Measurements from ENCODE around the gene LRRTM4. TPM values are rescaled to one million over a fixed set of nuclear protein-coding genes. Genes with fewer than 3 reads are reported as not detected.

The LRRTM4 gene
- polyA plus RNA-seq, 1 donor from 2014 or later, result 37.1 TPM

- Histone ChIP-seq H3K27ac (ENCODE audit: low read length) (peak overlapping the region; percentile 9), H3K4me3 (ENCODE audit: low read length) (no peak overlapping the region), H3K9me2 (ENCODE audit: insufficient read depth, low read length) (no peaks in the 10 kb centered on the region), H3K27me3 (ENCODE audit: insufficient read depth, low read depth, low read length) (no peaks in the 10 kb centered on the region), H3K4me2 (ENCODE audit: low read length) (no peak overlapping the region), H2AFZ (ENCODE audit: low read depth, low read length) (no peak overlapping the region), H4K20me1 (ENCODE audit: insufficient read depth) (no peaks in the 10 kb centered on the region), H3K9ac (ENCODE audit: low read length) (no peak overlapping the region), H3K79me2 (replicated peaks; ENCODE audit: insufficient read depth, low read length) (no peaks in the 10 kb centered on the region), H3F3A (ENCODE audit: insufficient read depth, low read length, poor library complexity, severe bottlenecking) (no peaks in the 10 kb centered on the region), H3K36me3 (ENCODE audit: insufficient read depth, low read length) (no peaks in the 10 kb centered on the region), H3K9me3 (ENCODE audit: low read length) (no peaks in the 10 kb centered on the region)
- TF ChIP-seq TAF1 (IDR thresholded peaks at IDR 0.05; ENCODE audit: low read depth), result no peak
- TF ChIP-seq EZH2 (IDR thresholded peaks at IDR 0.05; ENCODE audit: borderline replicate concordance, insufficient read depth, low read length, poor library complexity, severe bottlenecking), result no peak
- no peak for TF ChIP-seq SMC3 (conservative IDR thresholded peaks at IDR 0.05; ENCODE audit: poor library complexity)
- TF ChIP-seq POLR2AphosphoS5 (IDR thresholded peaks at IDR 0.05), result no peak
- no peak for TF ChIP-seq CTCF (IDR thresholded peaks at IDR 0.05; ENCODE audit: poor library complexity, severe bottlenecking)
- no peak for TF ChIP-seq RAD21 (conservative IDR thresholded peaks at IDR 0.05)
- TF ChIP-seq EP300 (conservative IDR thresholded peaks at IDR 0.05; ENCODE audit: poor library complexity, severe bottlenecking), result no peak
- TF ChIP-seq REST (IDR thresholded peaks at IDR 0.05; ENCODE audit: borderline replicate concordance), result no peak
- no peak for TF ChIP-seq MXI1 (conservative IDR thresholded peaks at IDR 0.05; ENCODE audit: poor library complexity, severe bottlenecking)
These were observed 692.6 kb downstream of the LRRTM4 start for GRCh38 chr2:76829374-76830234.

GRCh38 chr2:76826691-76827090, 695.5 kb downstream of the LRRTM4 start:
- Histone ChIP-seq H3K36me3 (ENCODE audit: insufficient read depth, low read length) (no peaks in the 10 kb centered on the region), H3K9ac (ENCODE audit: low read length) (peak overlapping the region; percentile 29), H3F3A (ENCODE audit: insufficient read depth, low read length, poor library complexity, severe bottlenecking) (no peaks in the 10 kb centered on the region), H3K4me2 (ENCODE audit: low read length) (no peak overlapping the region), H3K27me3 (ENCODE audit: insufficient read depth, low read depth, low read length) (no peaks in the 10 kb centered on the region), H2AFZ (ENCODE audit: low read depth, low read length) (no peak overlapping the region), H3K4me3 (ENCODE audit: low read length) (peak overlapping the region; percentile 1), H3K9me3 (ENCODE audit: low read length) (no peaks in the 10 kb centered on the region), H3K9me2 (ENCODE audit: insufficient read depth, low read length) (no peaks in the 10 kb centered on the region), H3K79me2 (replicated peaks; ENCODE audit: insufficient read depth, low read length) (no peaks in the 10 kb centered on the region), H3K27ac (ENCODE audit: low read length) (peak overlapping the region; percentile 90), H4K20me1 (ENCODE audit: insufficient read depth) (no peaks in the 10 kb centered on the region)
- TF ChIP-seq REST (IDR thresholded peaks at IDR 0.05; ENCODE audit: borderline replicate concordance), result peak; percentile 39
- TF ChIP-seq EP300 (conservative IDR thresholded peaks at IDR 0.05; ENCODE audit: poor library complexity, severe bottlenecking), result no peak
- peak; percentile 26 for TF ChIP-seq POLR2AphosphoS5 (IDR thresholded peaks at IDR 0.05)
